Liver (tissue), 9 donors: ENCODE results near the gene WNK2. TPM values are rescaled to one million over a fixed set of nuclear protein-coding genes. Genes with fewer than 3 reads are reported as not detected.

Experiments
- DNase-seq: peaks from one replicate; pipeline ENCODE4 v3.0.0-alpha.2; 2017; ENCODE audit warnings: low spot score
- H3K27ac ChIP-seq, 2 donors: one replicate each; pipeline ENCODE4 v1.7.0; 2013; ENCODE audit warnings: inconsistent platforms in 2 of 2, low read length in 2 of 2, control low read depth in 1 of 2, low read depth in 1 of 2, mild to moderate bottlenecking in 1 of 2
- H3K27me3 ChIP-seq, 4 donors: one replicate each; pipeline versions ENCODE4 v1.6.1 to v1.7.0; 2013; ENCODE audit warnings: low read length in 3 of 4, inconsistent platforms in 1 of 4, mild to moderate bottlenecking in 1 of 4, moderate library complexity in 1 of 4; ENCODE audit not compliant: control insufficient read depth in 4 of 4, insufficient read depth in 4 of 4
- H3K36me3 ChIP-seq, 4 donors: one replicate each; pipeline versions ENCODE4 v1.6.1 to v1.7.0; 2013; ENCODE audit warnings: low read length in 3 of 4, mild to moderate bottlenecking in 3 of 4, low read depth in 1 of 4, moderate library complexity in 1 of 4; ENCODE audit not compliant: control insufficient read depth in 4 of 4, insufficient read depth in 3 of 4
- H3K4me1 ChIP-seq, 4 donors: one replicate each; pipeline versions ENCODE4 v1.6.1 to v1.7.0; 2013; ENCODE audit warnings: low read length in 3 of 4, mild to moderate bottlenecking in 3 of 4, moderate library complexity in 1 of 4; ENCODE audit not compliant: control insufficient read depth in 4 of 4, insufficient read depth in 4 of 4
- H3K4me3 ChIP-seq, 3 donors: one replicate each; pipeline versions ENCODE4 v1.6.1 to v1.7.0; 2013; ENCODE audit warnings: low read length in 3 of 3, control low read depth in 1 of 3, low read depth in 1 of 3, mild to moderate bottlenecking in 1 of 3
- H3K9ac ChIP-seq, 2 donors: one replicate each; pipeline ENCODE4 v1.7.0; 2013; ENCODE audit warnings: low read length in 2 of 2, mild to moderate bottlenecking in 2 of 2, moderate library complexity in 2 of 2, control low read depth in 1 of 2, low read depth in 1 of 2
- H3K9me3 ChIP-seq, 4 donors: one replicate each; pipeline versions ENCODE4 v1.6.1 to v1.7.0; 2013; ENCODE audit warnings: low read length in 3 of 4; ENCODE audit not compliant: control insufficient read depth in 4 of 4
- EGR1 ChIP-seq, 2 donors: IDR thresholded peaks; 2 replicates each; pipeline ENCODE4 v1.6.1; 2016 to 2018; ENCODE audit warnings: antibody characterized with exemption in 2 of 2, low read depth in 2 of 2
- FOXA1 ChIP-seq: IDR thresholded peaks from 2 replicates; pipeline ENCODE4 v1.6.1; 2016; ENCODE audit warnings: antibody characterized with exemption
- FOXA2 ChIP-seq: IDR thresholded peaks from 2 replicates; pipeline ENCODE4 v1.6.1; 2016; ENCODE audit warnings: antibody characterized with exemption
- GABPA ChIP-seq, 2 donors: IDR thresholded peaks in 1 of 2; conservative IDR thresholded peaks in 1 of 2; 2 replicates each; pipeline ENCODE4 v1.6.1; 2016; ENCODE audit warnings: antibody characterized with exemption in 2 of 2, mild to moderate bottlenecking in 1 of 2, moderate library complexity in 1 of 2
- HNF4A ChIP-seq, 2 donors: conservative IDR thresholded peaks; 2 replicates each; pipeline ENCODE4 v1.6.1; 2016; ENCODE audit warnings: antibody characterized with exemption in 2 of 2, mild to moderate bottlenecking in 2 of 2
- HNF4G ChIP-seq: IDR thresholded peaks from 2 replicates; pipeline ENCODE4 v1.6.1; 2016; ENCODE audit warnings: antibody characterized with exemption
- JUND ChIP-seq, 2 donors: IDR thresholded peaks; 2 replicates each; pipeline ENCODE4 v1.6.1; 2016; ENCODE audit warnings: antibody characterized with exemption in 2 of 2
- NR2F2 ChIP-seq: IDR thresholded peaks from 2 replicates; pipeline ENCODE4 v1.6.1; 2016; ENCODE audit warnings: antibody characterized with exemption
- RAD21 ChIP-seq, 2 donors: IDR thresholded peaks; 2 replicates each; pipeline ENCODE4 v1.6.1; 2016; ENCODE audit warnings: antibody characterized with exemption in 2 of 2, mild to moderate bottlenecking in 2 of 2
- RXRA ChIP-seq, 2 donors: IDR thresholded peaks; 2 replicates each; pipeline ENCODE4 v1.6.1; 2017 to 2018; ENCODE audit warnings: antibody characterized with exemption in 2 of 2, mild to moderate bottlenecking in 1 of 2
- SP1 ChIP-seq: IDR thresholded peaks from 2 replicates; pipeline ENCODE4 v1.6.1; 2018; ENCODE audit warnings: antibody characterized with exemption, mild to moderate bottlenecking
- TAF1 ChIP-seq: conservative IDR thresholded peaks from 2 replicates; pipeline ENCODE4 v1.6.1; 2016; ENCODE audit warnings: antibody characterized with exemption, mild to moderate bottlenecking
- YY1 ChIP-seq: IDR thresholded peaks from 2 replicates; pipeline ENCODE4 v1.6.1; 2016; ENCODE audit warnings: antibody characterized with exemption, mild to moderate bottlenecking
- WGBS: extraction: QIAGEN DNeasy Blood & Tissue Kit; methylation state at CpG from one replicate; pipeline ENCODE4 v1.1.7; 2013; 5-methylcytosine and 5-hydroxymethylcytosine counted together
- polyA plus RNA-seq, 2 donors: library from polyadenylated mRNA; stranded (reverse) in 1 of 2; unstranded in 1 of 2; fragments of 200-250 nt in 1 of 2; fragments of >200 nt in 1 of 2; fragmentation: Nextera tagmentation in 1 of 2; extraction: Ambion mirVana in 1 of 2; gene quantifications; one replicate each; pipeline versions ENCODE4 v1.2.1 to v1.2.3, GENCODE V29; 2013 to 2015
- total RNA-seq, 2 donors: library from RNA; depleted of rRNA; stranded (reverse); fragments of >200 nt; gene quantifications; one replicate each; pipeline ENCODE4 v1.2.3, GENCODE V29; 2014
- TF ChIP-seq, protein P1 (sequence below): IDR thresholded peaks from 2 replicates; pipeline ENCODE4 v1.6.1; 2016; ENCODE audit warnings: antibody characterized with exemption, mild to moderate bottlenecking
- TF ChIP-seq, protein P2 (sequence below): fragments of 150-350 bp; IDR thresholded peaks from 2 replicates; pipeline ENCODE4 v1.5.1; 2017; ENCODE audit warnings: improper control_type of control experiment, low read depth, low read length; ENCODE audit not compliant: missing input control
- TF ChIP-seq, protein P3 (sequence below): IDR thresholded peaks from 2 replicates; pipeline ENCODE4 v1.6.1; 2016; ENCODE audit warnings: antibody characterized with exemption
- TF ChIP-seq, protein P4 (sequence below): IDR thresholded peaks from 2 replicates; pipeline ENCODE4 v1.6.1; 2016; ENCODE audit warnings: antibody characterized with exemption
- TF ChIP-seq, protein P5 (sequence below): IDR thresholded peaks from 2 replicates; pipeline ENCODE4 v1.6.1; 2016; ENCODE audit warnings: antibody characterized with exemption
- donor health status: healthy.
- donor health status: healthy.
- donor health status: healthy.
- donor health status: healthy.
- donor health status: healthy.

WNK2 gene
- total and polyA plus RNA-seq, 4 donors, result 0.65 to 4.4 (median 1.7) TPM

DNA sequence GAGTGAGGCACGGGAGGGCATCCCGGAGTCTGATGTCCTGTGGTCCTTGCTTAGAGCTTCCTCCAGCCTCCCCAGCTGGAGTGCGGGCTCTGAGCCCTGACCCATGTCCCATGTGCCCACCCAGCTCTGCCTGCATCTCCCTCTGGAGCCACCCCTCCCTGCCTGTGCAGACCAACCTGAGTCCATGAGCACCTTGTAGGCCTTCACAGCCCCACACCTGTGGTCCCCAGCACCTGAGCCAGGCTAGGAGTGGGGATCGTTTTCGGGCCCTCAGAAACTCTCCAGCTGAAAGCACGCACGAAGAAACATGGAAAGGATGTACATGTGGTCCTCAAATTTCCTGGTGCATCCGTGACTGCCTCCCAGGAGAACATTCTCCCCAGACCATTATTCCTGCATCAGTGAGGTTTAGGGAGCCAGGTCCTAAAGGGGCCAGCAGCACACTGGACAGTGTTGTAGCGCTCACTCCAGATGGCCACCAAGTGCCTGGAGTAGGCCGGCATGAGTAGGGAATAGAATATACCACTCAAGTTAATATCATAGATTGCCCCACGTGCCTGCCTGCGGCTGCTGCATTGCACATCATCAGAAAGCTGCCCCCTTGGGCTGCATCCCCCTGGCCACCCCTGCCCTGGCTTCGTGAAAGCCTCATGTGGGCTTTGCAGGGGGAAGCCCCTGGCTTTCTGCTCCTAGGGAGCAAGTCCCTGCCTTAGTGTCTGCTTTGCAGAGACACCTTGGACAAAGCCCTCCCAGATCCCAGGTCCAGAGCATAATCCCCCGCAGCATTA is 80.6 kb downstream of the WNK2 start:
- Histone ChIP-seq H3K27ac (no peak overlapping the region), H3K27me3 (no peaks in the 10 kb centered on the region), H3K4me3 (no peak overlapping the region), H3K4me1 (peaks cover 0 to 2% (median 0%) of the 10 kb centered on the region in 4 donors), H3K9me3 (no peaks in the 10 kb centered on the region), H3K9ac (no peak overlapping the region), H3K36me3 (no peaks in the 10 kb centered on the region)
- peak; percentile 19 for DNase-seq
- TF ChIP-seq HNF4A (conservative IDR thresholded peaks at IDR 0.05) (no peak), HNF4G (no peak), YY1 (no peak), RAD21 (IDR thresholded peaks at IDR 0.05) (no peak), NR2F2 (no peak), FOXA1 (no peak), FOXA2 (no peak), GABPA (IDR thresholded peaks at IDR 0.05 in 1 of 2, conservative IDR thresholded peaks at IDR 0.05 in 1 of 2) (no peak), RXRA (IDR thresholded peaks at IDR 0.05) (no peak), EGR1 (IDR thresholded peaks at IDR 0.05; ENCODE audit: low read depth in 2 of 2) (no peak), SP1 (no peak), TAF1 (no peak), JUND (IDR thresholded peaks at IDR 0.05) (no peak)
- TF ChIP-seq, protein P1, sequence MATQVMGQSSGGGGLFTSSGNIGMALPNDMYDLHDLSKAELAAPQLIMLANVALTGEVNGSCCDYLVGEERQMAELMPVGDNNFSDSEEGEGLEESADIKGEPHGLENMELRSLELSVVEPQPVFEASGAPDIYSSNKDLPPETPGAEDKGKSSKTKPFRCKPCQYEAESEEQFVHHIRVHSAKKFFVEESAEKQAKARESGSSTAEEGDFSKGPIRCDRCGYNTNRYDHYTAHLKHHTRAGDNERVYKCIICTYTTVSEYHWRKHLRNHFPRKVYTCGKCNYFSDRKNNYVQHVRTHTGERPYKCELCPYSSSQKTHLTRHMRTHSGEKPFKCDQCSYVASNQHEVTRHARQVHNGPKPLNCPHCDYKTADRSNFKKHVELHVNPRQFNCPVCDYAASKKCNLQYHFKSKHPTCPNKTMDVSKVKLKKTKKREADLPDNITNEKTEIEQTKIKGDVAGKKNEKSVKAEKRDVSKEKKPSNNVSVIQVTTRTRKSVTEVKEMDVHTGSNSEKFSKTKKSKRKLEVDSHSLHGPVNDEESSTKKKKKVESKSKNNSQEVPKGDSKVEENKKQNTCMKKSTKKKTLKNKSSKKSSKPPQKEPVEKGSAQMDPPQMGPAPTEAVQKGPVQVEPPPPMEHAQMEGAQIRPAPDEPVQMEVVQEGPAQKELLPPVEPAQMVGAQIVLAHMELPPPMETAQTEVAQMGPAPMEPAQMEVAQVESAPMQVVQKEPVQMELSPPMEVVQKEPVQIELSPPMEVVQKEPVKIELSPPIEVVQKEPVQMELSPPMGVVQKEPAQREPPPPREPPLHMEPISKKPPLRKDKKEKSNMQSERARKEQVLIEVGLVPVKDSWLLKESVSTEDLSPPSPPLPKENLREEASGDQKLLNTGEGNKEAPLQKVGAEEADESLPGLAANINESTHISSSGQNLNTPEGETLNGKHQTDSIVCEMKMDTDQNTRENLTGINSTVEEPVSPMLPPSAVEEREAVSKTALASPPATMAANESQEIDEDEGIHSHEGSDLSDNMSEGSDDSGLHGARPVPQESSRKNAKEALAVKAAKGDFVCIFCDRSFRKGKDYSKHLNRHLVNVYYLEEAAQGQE, result no peak
- TF ChIP-seq, protein P2, sequence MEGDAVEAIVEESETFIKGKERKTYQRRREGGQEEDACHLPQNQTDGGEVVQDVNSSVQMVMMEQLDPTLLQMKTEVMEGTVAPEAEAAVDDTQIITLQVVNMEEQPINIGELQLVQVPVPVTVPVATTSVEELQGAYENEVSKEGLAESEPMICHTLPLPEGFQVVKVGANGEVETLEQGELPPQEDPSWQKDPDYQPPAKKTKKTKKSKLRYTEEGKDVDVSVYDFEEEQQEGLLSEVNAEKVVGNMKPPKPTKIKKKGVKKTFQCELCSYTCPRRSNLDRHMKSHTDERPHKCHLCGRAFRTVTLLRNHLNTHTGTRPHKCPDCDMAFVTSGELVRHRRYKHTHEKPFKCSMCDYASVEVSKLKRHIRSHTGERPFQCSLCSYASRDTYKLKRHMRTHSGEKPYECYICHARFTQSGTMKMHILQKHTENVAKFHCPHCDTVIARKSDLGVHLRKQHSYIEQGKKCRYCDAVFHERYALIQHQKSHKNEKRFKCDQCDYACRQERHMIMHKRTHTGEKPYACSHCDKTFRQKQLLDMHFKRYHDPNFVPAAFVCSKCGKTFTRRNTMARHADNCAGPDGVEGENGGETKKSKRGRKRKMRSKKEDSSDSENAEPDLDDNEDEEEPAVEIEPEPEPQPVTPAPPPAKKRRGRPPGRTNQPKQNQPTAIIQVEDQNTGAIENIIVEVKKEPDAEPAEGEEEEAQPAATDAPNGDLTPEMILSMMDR, result no peak
- TF ChIP-seq, protein P3, sequence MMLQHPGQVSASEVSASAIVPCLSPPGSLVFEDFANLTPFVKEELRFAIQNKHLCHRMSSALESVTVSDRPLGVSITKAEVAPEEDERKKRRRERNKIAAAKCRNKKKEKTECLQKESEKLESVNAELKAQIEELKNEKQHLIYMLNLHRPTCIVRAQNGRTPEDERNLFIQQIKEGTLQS, result no peak
- TF ChIP-seq, protein P4, sequence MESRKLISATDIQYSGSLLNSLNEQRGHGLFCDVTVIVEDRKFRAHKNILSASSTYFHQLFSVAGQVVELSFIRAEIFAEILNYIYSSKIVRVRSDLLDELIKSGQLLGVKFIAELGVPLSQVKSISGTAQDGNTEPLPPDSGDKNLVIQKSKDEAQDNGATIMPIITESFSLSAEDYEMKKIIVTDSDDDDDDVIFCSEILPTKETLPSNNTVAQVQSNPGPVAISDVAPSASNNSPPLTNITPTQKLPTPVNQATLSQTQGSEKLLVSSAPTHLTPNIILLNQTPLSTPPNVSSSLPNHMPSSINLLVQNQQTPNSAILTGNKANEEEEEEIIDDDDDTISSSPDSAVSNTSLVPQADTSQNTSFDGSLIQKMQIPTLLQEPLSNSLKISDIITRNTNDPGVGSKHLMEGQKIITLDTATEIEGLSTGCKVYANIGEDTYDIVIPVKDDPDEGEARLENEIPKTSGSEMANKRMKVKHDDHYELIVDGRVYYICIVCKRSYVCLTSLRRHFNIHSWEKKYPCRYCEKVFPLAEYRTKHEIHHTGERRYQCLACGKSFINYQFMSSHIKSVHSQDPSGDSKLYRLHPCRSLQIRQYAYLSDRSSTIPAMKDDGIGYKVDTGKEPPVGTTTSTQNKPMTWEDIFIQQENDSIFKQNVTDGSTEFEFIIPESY, result no peak
- TF ChIP-seq, protein P5, sequence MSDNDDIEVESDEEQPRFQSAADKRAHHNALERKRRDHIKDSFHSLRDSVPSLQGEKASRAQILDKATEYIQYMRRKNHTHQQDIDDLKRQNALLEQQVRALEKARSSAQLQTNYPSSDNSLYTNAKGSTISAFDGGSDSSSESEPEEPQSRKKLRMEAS, result no peak
- 91% methylated on average over 14 of the region's 14 CpGs for WGBS
